ENCODE data around the gene ZNF35.
"Not testable (repeated sequence)": the region's sequence is repeated elsewhere in the genome, so short reads cannot be mapped to it uniquely, and the experiment has no call there.

The ZNF35 gene

DNA sequence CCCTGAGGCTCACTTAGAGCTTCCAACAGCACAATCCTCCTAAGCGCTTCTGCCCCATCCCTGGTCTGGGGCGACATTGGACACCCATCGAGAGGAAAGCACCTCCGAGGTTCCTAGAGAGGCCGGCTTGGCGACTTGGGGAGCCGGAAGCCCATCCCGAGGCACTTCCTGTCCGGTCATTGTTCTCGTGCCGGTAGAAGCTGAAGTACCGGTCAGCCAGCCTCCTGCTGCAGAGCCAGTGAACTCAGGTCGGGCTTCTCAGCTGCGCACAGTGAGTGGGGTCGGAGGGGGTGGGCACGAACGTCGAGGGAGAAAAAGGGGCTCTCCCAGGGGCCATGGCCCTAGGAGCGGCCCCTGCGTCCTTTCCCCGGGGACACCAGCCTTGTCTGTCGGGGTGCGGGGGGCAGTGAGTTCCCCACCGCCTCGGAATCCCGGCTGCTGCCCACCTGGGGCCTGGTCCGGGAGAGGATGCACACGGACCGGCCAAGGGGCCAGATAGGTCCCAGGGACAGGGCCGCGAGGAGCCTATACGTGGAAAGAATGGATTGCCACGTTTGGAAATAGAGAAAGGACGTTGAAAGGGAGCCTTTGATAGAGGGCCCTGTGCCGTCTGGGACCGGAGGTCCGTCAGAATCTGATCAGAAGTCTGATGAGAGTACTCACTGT is at the start of gene ZNF35:
ZNF35 (plus strand) TSS at position 169 of the 666 bp plus-strand sequence. CDS start 2,336 bp downstream, outside the sequence.
- DNase-seq, result peak; percentile 78

- DNase-seq, result no peak
Observed at GRCh38 chr3:44601749-44602148, 46.8 kb upstream of the ZNF35 start.

DNA sequence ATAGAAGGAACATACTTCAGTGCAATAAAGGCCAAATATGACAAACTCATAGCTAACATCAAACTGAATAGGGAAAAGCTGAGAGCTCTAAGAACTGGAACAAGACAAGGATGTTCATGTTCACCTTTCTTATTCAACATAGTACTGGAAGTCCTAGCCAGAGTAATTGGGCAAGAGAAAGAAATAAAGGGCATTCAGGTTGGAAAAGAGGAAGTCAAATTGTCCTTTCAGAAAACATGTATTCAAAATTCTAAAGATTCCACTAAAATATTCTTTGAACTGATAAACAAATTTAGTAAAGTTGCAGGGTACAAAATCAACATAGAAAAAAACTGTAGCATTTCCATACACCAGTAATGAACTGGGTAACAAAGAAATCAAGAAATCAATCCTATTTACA is 35.9 kb upstream of the ZNF35 start:
- DNase-seq, result no peak

DNA sequence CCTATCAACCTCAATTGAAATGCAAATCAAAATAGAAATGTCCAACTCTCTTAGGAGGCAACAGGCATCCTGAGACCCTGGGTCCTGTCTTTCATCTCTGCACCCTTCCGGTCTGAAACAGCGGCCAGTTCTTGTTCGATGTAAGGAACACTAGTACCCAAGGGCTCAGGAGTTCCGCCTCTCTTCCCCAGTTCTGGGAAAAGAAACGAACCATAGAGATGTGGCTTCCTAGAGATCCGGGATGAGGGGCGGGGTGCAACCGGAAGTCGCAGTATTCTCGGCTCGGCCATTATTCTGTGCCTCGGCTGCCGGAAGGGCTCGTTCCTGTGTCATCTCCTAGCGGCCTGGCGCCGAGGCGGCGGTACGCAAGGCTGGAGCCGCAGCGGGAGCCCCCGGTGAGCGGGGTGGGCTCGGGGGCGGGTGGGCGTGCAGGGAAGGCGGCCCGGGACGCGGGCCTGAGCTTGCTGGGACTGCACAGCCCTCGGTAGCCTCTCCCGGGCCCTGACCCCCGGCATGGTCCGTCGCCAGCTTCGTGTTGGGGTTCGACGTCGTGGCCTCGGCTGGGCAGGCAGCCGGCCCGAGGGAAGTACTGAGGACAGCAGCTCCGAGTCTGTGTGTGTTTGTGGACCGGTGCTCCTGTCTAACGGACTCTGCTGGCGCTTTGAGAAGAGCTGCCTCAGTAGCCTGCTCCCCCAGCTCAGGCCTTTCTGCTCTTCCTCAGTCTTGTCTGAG is 23.6 kb upstream of the ZNF35 start, which contains the start of gene ZNF197:
ZNF197 (plus strand) TSS at position 288 of the 732 bp plus-strand sequence. CDS start 4,119 bp downstream, outside the sequence.
- peak; percentile 87 for DNase-seq

DNA sequence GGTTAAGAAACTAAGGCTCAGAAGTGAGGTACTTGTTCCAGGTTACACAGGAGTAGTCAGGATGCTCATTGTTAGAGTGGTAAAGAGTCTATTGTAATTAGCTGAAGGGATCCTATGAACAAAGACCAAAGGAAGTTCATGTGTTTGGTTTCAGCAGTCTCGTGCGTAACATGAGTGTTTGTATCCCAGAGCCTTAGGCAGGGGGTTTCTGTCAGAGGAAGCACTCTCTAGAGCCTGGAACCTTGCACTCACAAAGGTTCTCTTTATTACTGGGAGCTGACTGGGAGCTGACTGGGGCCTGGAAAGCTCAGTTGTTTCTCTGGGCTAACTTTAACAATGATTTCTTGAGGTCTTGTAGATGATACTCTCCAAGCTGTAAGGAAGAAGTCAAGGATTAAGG is 19.8 kb upstream of the ZNF35 start:
- no peak for DNase-seq

- DNase-seq, result no peak
Observed at GRCh38 chr3:44632193-44632592, 16.3 kb upstream of the ZNF35 start.

- no peak for DNase-seq
Observed at GRCh38 chr3:44642337-44642736, 6.2 kb upstream of the ZNF35 start.

DNA sequence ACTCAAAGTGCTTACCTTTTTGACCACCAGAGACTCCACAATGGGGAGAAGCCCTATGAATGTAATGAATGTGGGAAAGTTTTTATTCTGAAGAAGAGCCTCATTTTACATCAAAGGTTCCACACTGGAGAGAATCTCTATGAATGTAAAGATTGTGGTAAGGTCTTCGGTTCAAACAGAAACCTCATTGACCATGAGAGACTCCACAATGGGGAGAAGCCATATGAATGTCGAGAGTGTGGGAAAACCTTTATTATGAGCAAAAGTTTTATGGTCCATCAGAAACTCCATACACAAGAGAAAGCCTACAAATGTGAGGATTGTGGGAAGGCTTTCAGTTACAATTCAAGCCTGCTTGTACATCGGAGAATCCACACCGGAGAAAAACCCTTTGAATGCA is 5.5 kb upstream of the ZNF35 start:
- DNase-seq, result no peak

- DNase-seq, result no peak
Observed at GRCh38 chr3:44647771-44648170, 761 bp upstream of the ZNF35 start.

GRCh38 chr3:44649709-44650108 is 1.2 kb downstream of the ZNF35 start:
- no peak for DNase-seq

DNA sequence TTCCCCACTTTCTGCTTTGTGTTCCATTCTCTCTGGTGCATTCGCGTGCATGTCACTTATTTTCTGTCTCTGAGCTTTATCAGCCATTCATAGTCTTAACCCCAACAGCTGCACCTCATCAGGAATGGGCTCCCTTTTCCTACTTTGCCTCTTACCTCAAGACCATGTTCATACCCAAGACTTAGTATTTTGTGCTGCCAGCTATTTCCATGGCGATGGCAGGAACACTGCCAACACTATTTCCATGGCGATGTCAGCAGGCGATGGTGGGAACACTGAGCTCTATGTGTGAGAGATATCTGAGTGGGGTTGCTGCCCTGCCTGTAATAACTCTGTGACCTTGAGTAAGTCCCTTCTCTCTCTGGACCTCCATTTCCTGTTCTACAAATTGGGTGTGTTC is 5.5 kb downstream of the ZNF35 start:
- DNase-seq, result no peak

GRCh38 chr3:44659015-44659414 is 10.5 kb downstream of the ZNF35 start:
- DNase-seq, result no peak

- DNase-seq, result no peak
Observed at GRCh38 chr3:44659434-44659833, 10.9 kb downstream of the ZNF35 start.

DNA sequence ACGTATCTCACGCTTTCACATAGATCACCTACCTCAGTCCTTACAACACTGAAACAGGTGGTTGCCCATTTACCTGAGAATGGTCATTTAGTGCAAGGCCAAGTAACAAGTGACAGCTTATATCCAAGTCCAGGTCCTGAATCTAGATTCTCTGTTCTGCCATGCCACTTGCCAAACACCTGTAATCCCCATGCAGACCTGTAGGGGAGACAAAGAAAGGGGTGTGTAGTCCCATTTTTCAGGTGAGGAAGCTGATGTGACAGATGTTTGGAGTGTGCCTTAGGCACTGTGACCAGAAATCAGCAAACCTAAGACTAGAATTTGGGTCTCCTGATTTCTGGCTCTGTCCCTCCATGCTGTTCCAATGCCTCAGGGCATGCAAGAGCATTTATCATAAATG is 12.7 kb downstream of the ZNF35 start:
- DNase-seq, result no peak

DNA sequence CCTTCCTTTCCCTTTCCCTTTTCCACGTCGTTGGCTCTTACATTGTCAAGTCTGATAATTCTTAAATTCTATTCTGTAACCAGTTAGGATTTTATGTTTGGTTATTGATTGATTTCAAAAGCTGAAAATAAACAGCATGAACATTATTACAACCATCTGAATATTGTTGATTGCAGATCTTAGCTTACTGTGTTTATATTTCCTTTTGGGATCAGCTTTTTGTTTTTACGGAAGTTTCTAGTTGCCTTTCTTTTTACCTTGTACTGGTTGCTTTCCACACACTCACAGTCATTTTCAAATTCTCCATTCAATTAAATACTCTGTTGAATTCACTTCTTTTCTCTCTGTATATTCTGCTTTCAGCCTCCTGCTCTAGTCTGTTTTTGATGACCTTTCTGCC is 16.6 kb downstream of the ZNF35 start:
- no peak for DNase-seq

GRCh38 chr3:44666346-44666745 is 17.8 kb downstream of the ZNF35 start:
- DNase-seq, result no peak

- DNase-seq, result no peak
Observed at GRCh38 chr3:44669760-44670159, 21.2 kb downstream of the ZNF35 start.

DNA sequence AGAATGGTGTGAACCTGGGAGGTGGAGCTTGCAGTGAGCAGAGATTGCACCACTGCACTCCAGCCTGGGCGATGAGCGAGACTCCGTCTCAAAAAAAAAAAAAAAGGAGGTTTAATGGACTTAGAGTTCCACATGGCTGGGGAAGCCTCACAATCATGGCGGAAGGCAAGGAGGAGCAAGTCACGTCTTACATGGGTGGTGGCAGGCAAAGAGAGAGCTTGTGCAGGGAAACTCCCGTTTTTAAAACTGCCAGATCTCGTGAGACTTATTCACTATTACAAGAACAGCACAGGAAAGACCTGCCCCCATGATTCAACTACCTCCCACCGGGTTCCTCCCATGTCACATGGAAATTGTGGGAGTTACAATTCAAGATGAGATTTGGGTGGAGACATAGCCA is 24.9 kb downstream of the ZNF35 start:
- not testable (repeated sequence) for DNase-seq

DNA sequence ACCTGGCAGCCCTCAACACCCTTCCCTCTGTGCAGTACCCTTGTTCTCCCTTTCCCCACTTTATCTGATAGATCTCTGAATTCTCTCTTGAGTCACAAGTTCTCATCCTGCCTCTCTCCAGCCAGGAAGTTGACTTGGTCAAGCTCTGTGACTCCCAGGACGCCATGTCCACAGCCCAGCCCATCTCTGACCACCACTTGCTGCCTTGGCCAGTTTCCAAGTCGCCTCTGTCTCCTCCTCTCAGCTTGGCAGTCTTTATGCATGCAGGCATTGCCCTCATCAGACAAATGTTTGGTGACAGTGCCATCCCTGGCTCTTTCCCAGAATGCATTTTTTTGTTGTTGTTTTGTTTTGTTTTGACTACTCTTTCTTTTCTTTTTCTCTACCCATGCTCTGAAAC is 25.7 kb downstream of the ZNF35 start:
- DNase-seq, result no peak

DNA sequence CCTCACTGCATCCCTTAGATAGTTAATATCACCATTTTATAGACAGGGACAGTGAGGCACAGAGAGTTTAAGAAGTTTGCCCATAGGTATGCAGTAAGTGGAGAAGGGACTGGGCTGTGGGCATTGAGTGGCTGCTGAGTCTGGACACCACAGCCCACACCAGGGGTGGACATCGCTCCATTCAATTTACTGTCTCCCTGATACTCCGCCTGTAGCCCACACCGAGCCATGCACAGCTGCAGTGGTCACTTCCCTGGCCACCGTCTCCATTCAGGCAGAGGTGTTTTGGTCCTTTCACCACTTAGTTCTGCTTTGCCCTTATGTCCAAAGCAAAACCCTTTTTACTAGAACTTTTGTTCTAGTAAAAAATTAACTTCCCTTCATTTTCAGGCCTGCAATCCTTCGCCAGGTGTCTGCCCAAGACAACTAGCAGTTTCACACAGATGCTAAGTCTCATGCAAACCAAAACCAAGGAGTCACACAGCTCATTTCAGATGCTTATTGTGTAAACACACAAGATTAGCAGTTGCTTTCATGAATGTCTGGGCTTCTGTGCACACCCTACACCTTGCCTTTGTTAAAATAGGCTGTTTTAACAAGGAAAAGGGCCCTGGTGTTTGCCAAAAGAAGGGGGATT is 30.1 kb downstream of the ZNF35 start:
- no peak for DNase-seq

DNA sequence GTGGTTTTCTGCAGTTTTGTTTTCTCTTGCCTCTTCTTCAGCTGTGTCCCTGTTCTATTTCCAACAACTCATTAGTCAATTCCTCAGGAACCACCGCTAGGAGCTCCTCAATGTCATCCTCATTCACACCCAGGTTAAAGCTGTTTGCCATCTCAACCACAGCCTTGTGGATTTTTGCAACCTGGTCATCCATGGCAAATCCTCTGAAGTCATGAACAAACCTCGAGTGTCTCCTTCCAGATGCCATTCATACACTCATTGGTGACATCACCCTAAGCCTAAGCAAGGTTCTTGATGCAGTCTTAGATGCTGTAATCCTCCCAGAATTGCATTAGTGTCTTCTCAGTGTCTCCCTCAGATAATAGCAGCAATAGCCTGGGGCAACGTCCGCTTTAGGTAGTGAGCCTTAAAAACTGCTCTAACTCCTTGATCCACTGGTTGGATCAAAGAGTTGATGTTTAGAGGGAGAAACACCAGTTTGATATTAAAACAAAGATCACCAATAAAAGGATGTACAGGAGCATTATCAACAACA is 32.5 kb downstream of the ZNF35 start:
- no peak for DNase-seq

GRCh38 chr3:44682182-44682896 is 33.8 kb downstream of the ZNF35 start:
- DNase-seq, result peak; percentile 43
